Mesothelial cell of epicardium (in vitro differentiated cells): Measurements from ENCODE around the gene CNKSR3. TPM values are rescaled to one million over a fixed set of nuclear protein-coding genes. Genes with fewer than 3 reads are reported as not detected.

ENCODE experiments used
- DNase-seq, 2 experiments: peaks; one replicate each; pipeline ENCODE4 v3.0.0; 2021; ENCODE audit warnings: low spot score in 2 of 2; ENCODE audit not compliant: unreplicated experiment in 2 of 2
- H3K27ac Mint-ChIP-seq: 2 replicates; pipeline ENCODE4 v1.8.0; 2021; ENCODE audit warnings: mixed read lengths
- H3K27me3 Mint-ChIP-seq: 2 replicates; pipeline ENCODE4 v1.8.0; 2021; ENCODE audit warnings: low read depth, mixed read lengths
- H3K36me3 Mint-ChIP-seq: 2 replicates; pipeline ENCODE4 v1.8.0; 2021; ENCODE audit warnings: mixed read lengths
- H3K4me1 Mint-ChIP-seq: 2 replicates; pipeline ENCODE4 v1.8.0; 2021; ENCODE audit warnings: mixed read lengths
- H3K4me3 Mint-ChIP-seq: 2 replicates; pipeline ENCODE4 v1.8.0; 2021; ENCODE audit warnings: mild to moderate bottlenecking, moderate library complexity, mixed read lengths
- H3K9me3 Mint-ChIP-seq: 2 replicates; pipeline ENCODE4 v1.8.0; 2021; ENCODE audit warnings: mixed read lengths
- total RNA-seq: library from RNA; stranded (reverse); gene quantifications from 3 replicates; pipeline ENCODE4 v1.2.1, GENCODE V29; 2021
- TF ChIP-seq, protein P1 (sequence below): fragments of 200-600 bp; sonication (generic); IDR thresholded peaks from one replicate; pipeline ENCODE4 v1.5.0; 2021; ENCODE audit warnings: antibody characterized with exemption; ENCODE audit not compliant: unreplicated experiment

CNKSR3 gene
- total RNA-seq, 1 donor from 2014 or later, result 13.4 TPM

DNA sequence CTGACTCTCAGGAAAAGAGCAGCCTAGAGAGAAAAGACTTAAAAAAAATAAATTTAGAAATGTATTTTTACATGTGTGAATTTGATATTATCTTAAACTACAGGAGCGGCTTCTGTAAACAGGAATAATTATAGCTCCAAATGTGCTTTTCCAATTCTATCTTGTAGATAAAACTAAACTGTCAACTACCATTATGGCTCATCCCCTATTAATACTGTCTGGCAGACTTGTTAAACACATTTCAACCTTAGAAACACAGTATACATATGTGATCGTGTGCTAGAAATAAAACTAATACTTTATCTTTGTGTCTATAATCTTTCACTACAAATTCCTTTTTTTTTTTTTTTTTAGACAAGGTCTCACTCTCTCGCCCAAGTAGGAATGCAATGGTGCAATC, 75.8 kb downstream of the CNKSR3 start:
- H3K27me3 Mint-ChIP-seq, result no peaks in the 10 kb centered on the region
- H3K4me3 Mint-ChIP-seq, result no peak overlapping the region
- H3K36me3 Mint-ChIP-seq, result peaks cover 27% of the 10 kb centered on the region
- TF ChIP-seq, protein P1, sequence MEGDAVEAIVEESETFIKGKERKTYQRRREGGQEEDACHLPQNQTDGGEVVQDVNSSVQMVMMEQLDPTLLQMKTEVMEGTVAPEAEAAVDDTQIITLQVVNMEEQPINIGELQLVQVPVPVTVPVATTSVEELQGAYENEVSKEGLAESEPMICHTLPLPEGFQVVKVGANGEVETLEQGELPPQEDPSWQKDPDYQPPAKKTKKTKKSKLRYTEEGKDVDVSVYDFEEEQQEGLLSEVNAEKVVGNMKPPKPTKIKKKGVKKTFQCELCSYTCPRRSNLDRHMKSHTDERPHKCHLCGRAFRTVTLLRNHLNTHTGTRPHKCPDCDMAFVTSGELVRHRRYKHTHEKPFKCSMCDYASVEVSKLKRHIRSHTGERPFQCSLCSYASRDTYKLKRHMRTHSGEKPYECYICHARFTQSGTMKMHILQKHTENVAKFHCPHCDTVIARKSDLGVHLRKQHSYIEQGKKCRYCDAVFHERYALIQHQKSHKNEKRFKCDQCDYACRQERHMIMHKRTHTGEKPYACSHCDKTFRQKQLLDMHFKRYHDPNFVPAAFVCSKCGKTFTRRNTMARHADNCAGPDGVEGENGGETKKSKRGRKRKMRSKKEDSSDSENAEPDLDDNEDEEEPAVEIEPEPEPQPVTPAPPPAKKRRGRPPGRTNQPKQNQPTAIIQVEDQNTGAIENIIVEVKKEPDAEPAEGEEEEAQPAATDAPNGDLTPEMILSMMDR, result no peak
- H3K9me3 Mint-ChIP-seq, result peaks cover 13% of the 10 kb centered on the region
- no peak overlapping the region for H3K27ac Mint-ChIP-seq
- no peak for DNase-seq
- H3K4me1 Mint-ChIP-seq, result peaks cover 27% of the 10 kb centered on the region

DNA sequence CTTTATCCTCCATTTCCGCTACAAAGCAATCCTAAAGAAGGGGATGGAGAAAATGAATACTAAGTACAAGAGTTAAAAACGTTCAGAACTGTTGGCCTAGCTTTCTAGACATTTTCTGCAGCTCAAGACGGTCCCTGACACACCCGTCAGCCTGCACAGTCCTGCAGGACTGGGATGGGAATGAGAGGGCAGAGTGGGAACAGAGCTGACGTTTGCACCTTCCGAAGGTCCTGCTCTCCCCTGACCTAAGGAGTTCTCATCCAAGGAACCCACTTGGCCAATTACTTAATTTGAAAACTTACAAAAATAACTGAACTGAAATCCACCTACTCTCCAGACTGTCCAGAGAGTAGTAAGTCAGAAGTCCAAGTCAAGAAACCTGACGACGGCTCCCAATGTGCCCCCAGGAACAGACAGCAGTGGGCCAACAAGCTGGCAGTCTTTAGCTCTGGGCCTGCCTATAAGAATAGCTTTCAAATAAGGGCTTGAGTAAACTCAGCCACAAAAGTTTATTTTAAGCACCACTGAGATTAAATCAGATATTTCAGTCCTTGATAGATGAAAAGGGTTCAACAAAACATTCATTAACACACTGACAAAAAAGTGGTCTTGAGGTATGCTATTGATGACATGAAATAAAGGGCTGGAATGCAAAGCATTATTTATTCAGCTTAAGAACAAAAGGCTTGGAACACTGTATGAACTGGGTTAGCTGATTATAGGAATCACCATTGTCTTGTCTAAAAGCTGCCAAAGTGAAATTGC, 76.8 kb downstream of the CNKSR3 start:
- Mint-ChIP-seq H3K4me1 (peaks cover 30% of the 10 kb centered on the region), H3K9me3 (peaks cover 13% of the 10 kb centered on the region), H3K4me3 (no peak overlapping the region), H3K27ac (peak overlapping the region; percentile 83), H3K27me3 (no peaks in the 10 kb centered on the region), H3K36me3 (peaks cover 27% of the 10 kb centered on the region)
- DNase-seq, result no peak
- TF ChIP-seq, protein P1, result no peak

DNA sequence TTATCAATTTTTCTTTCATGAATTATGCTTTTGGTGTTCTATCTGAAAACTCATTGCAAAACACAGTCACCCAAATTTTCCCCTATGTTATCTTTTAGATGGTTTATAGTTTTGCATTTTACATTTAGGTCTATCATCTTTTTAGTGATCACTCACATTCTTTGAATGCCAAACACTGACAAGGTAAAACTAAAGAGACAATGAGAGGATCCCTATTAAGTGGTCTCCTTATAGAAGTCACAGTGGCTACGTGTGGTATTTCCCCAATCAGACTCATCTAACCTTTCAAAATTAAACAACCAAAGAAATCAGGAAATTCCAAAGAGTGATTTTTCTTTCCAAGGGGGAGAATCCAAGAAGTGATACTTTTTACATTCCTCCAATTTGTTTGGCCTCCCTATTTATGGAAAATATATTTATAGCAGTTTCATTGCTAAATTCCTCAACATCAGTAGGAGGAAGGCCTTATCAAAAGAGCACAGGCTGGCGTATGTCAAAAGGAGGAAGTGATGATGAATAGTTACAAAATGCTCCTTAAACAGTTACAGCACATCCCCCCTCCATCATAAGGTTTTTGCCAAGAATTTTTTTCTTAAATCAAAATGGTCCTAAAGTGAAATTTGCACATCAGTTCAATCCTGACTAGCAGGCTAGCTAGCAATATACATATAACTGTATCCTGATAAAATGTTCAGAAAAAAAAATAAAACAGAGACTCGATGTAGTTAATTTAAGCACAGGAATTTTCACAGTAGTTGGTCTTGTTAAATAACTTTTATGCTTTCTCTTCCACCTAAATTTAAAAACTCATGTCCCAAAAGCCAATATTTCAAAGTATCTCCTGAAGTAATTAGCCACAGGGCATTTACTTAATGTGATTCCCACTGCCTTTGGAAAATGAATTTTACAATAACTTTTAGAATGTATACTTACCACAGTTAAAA, 77.7 kb downstream of the CNKSR3 start:
- Mint-ChIP-seq H3K36me3 (peaks cover 27% of the 10 kb centered on the region), H3K4me3 (no peak overlapping the region), H3K9me3 (peaks cover 13% of the 10 kb centered on the region), H3K27ac (peak overlapping the region; percentile 83), H3K27me3 (no peaks in the 10 kb centered on the region), H3K4me1 (peaks cover 30% of the 10 kb centered on the region)
- no peak for DNase-seq
- TF ChIP-seq, protein P1, result no peak

DNA sequence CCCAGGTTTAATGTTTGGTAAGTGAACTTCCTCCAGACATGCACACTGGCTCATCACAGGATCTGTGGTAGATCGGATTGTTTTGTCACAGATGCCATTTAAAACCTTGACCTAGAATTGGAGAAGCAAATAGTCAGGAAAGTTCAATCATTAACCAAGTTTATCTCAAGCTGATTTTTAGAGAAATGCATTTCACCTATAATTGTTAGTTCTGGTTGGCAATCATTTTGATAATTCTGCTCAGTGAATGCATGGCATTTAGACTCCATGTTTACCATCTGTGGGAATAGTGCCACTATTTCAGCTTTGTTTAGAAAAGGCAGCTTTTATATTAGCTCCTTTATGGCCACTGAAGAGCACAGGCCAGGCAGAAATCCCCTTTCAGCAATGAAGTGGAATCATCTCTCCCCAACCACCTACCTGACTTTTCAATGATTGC, 80.0 kb downstream of the CNKSR3 start:
- H3K9me3 Mint-ChIP-seq, result peaks cover 13% of the 10 kb centered on the region
- no peaks in the 10 kb centered on the region for H3K27me3 Mint-ChIP-seq
- TF ChIP-seq, protein P1, result no peak
- H3K27ac Mint-ChIP-seq, result no peak overlapping the region
- peaks cover 36% of the 10 kb centered on the region for H3K4me1 Mint-ChIP-seq
- peaks cover 22% of the 10 kb centered on the region for H3K36me3 Mint-ChIP-seq
- no peak overlapping the region for H3K4me3 Mint-ChIP-seq
- no peak for DNase-seq

DNA sequence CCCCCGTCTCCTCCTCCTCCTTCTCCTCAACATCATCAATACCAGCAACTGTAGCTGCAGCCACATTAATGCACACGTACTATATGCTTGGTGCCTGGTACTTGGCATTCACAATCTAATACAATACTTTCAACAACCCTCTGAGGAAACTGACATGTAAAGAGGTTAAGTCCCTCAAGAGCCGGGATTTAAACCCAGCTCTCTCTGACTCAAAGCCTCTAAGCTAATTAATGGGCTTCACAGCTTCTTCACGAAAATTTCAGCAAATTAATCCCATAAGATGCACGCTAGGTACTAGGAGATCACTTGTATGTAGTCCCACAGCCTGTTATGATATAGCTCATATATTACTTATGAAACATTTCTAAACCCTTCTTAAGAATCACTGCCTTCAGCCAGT, 80.8 kb downstream of the CNKSR3 start:
- no peak overlapping the region for H3K27ac Mint-ChIP-seq
- no peak for DNase-seq
- peaks cover 36% of the 10 kb centered on the region for H3K4me1 Mint-ChIP-seq
- no peaks in the 10 kb centered on the region for H3K27me3 Mint-ChIP-seq
- H3K36me3 Mint-ChIP-seq, result peaks cover 27% of the 10 kb centered on the region
- no peak overlapping the region for H3K4me3 Mint-ChIP-seq
- TF ChIP-seq, protein P1, result no peak
- peaks cover 13% of the 10 kb centered on the region for H3K9me3 Mint-ChIP-seq
